Stimulated activated CD8-positive, alpha-beta memory T cell treated with anti-CD3 and anti-CD28 coated beads, Interleukin-12 subunit alpha, Interleukin-12 subunit beta, amount 100 ng/mL, for 24 hours (primary cell): Measurements from ENCODE around the gene FCN1.
"Not testable (repeated sequence)": the region's sequence is repeated elsewhere in the genome, so short reads cannot be mapped to it uniquely, and the experiment has no call there.

Experiments used
- DNase-seq: peaks from one replicate; pipeline ENCODE4 v3.0.0-alpha.2; 2020; ENCODE audit errors: extremely low read depth

The FCN1 gene

GRCh38 chr9:134872482-134873231 is 45.1 kb downstream of the FCN1 start:
- DNase-seq, result no peak

- DNase-seq, result no peak
Measured at GRCh38 chr9:134871697-134872340, 45.9 kb downstream of the FCN1 start.

GRCh38 chr9:134870746-134871662 is 46.7 kb downstream of the FCN1 start:
- DNase-seq, result no peak

GRCh38 chr9:134870301-134870694 is 47.4 kb downstream of the FCN1 start:
- DNase-seq, result no peak

- no peak for DNase-seq
Measured at GRCh38 chr9:134869554-134870300, 48.0 kb downstream of the FCN1 start.

GRCh38 chr9:134868751-134869553 is 48.8 kb downstream of the FCN1 start:
- no peak for DNase-seq

GRCh38 chr9:134867917-134868750 is 49.6 kb downstream of the FCN1 start:
- no peak for DNase-seq

GRCh38 chr9:134864821-134865190 is 52.9 kb downstream of the FCN1 start:
- no peak for DNase-seq

- no peak for DNase-seq
Measured at GRCh38 chr9:134863941-134864820, 53.5 kb downstream of the FCN1 start.

GRCh38 chr9:134863306-134863902 is 54.3 kb downstream of the FCN1 start:
- DNase-seq, result no peak

GRCh38 chr9:134861595-134862334 is 55.9 kb downstream of the FCN1 start:
- DNase-seq, result no peak

- no peak for DNase-seq
Measured at GRCh38 chr9:134860510-134860909, 57.2 kb downstream of the FCN1 start.

- no peak for DNase-seq
Measured at GRCh38 chr9:134858051-134858841, 59.5 kb downstream of the FCN1 start.

- DNase-seq, result not testable (repeated sequence)
Measured at GRCh38 chr9:134857451-134857850, 60.3 kb downstream of the FCN1 start.

GRCh38 chr9:134855900-134856377 is 61.8 kb downstream of the FCN1 start:
- DNase-seq, result no peak
